Measurements from ENCODE around the gene AKAP6.

The AKAP6 gene

DNA sequence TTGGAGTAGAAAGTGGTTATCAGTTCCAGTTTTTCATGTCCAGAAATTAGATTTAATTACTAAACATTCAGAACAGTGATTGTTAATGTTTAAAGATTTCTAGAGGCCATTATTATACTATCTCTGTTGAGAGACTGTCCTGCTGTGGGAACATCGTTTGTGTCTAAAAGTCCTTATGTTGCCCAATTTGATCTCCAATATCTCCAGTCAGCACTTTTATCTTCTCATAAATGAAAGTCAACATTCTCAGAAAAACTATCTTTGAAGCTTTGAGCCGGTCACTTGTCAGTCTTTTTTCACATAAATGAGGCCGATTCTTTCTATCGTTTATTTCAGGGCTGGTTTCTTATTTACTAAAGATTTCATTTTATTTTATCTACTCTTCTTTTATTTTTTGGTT is 518.8 kb downstream of the AKAP6 start:
- no peak for DNase-seq

DNA sequence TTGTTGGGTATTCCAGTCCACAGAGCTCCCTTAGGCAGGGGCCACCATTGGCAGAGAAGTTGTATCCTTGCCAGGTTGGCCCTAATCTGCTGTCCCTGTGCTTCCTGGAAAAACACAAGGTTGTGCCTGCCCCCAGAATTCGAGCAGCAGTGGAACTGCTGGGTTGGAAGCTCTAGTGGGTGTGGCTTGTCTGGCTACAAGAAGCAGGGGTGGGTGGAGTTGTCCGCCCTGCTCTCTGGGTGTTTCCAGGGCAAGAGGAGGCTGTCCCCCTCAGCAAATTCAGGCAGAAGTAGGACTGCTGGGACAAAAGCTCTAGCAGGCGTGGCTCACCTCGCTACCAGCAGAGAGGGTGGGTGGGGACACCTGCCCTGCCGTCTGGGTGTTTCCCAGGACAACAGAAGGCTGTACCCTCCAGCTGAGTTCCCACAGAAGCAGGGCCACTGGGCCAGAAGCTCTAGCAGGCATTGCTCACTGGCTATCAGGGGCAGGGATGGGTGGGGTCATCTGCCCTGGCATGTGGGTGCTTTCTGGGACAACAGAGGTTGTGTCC is 536.8 kb downstream of the AKAP6 start:
- no peak for DNase-seq

DNA sequence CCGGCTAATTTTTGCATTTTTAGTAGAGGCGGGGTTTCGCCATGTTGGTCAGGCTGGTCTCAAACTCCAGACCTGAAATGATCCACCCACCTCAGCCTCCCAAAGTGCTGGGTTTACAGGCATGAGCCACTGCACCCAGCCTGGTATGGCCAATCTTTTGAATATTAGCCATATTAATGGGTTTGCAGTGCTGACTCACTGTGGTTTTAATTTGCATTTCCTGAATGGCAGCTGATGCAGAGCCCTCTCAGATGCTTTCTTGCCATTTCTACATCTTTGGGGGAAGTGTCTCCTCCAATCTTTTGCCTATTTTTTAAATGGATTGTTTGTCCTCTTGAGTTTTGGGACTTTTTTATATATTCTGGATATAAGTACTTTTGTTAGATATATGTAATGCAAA is 554.1 kb downstream of the AKAP6 start:
- no peak for DNase-seq

Measured in femur (tissue), 1 donor.